ENCODE results near the gene GMDS. TPM values are rescaled to one million over a fixed set of nuclear protein-coding genes. Genes with fewer than 3 reads are reported as not detected.

The GMDS gene
- total and polyA plus RNA-seq, 2 of the 4 experiments (the other 2 are of a cell fraction), result 7.3 to 21.9 TPM

DNA sequence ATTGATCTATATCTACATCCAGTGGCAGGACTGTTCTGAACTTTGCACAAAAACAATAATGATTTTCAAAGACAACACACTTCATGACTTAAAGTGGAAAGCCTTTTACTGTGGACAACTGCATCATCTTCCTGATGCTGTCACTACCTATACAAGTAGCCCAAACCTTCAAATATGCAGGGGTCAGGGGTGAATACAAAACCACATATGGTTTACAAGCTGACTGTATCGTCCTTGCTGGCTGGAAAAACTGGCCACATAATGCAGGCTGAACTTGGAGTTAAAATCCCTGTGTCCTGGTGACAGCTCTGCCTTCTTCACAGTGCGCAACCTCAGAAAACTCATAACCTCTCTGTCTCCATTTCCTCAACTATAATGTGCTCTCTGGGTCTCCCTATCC lies 128.9 kb downstream of the GMDS start:
- no peak overlapping the region for H2BK20ac ChIP-seq (ENCODE audit: low read depth, low read length)
- no peaks in the 10 kb centered on the region for H3K27me3 ChIP-seq (ENCODE audit: control insufficient read depth, insufficient read depth, low read length)
- H2BK120ac ChIP-seq (ENCODE audit: low read depth, low read length), result no peak overlapping the region
- ATAC-seq (ENCODE audit: low read depth), result no peak
- no TSS peak for BruUV-seq (replicated peaks)
- no peak overlapping the region for H4K91ac ChIP-seq (ENCODE audit: insufficient read depth, low read depth, low read length)
- no peak overlapping the region for H3K9ac ChIP-seq (ENCODE audit: low read depth, low read length)
- peaks cover 2% of the 10 kb centered on the region; the same call in 1 of the 2 replicates for H3K4me1 ChIP-seq (ENCODE audit: control insufficient read depth, insufficient read depth, low read length)
- WGBS, 2 experiments (ENCODE audit: extremely low coverage in 2 of 2, insufficient read length in 1 of 2), result 60% methylated on average over 1 of the region's 2 CpGs; no CpG with 5 or more reads in 1 of the 2 experiments
- ChIA-PET POLR2A (ENCODE audit: unreplicated experiment) (no interaction called here), CTCF (interaction anchor here (0.5 kb wide), 1 partner anchor 300 kb away, joined by 3 read pairs; no protein-coding TSS in a partner anchor)
- no peak overlapping the region for H2BK15ac ChIP-seq (ENCODE audit: low read depth, low read length)
- no peak overlapping the region for H2AK5ac ChIP-seq (ENCODE audit: low read depth, low read length)
- H3K4me3 ChIP-seq (ENCODE audit: insufficient read depth, low read depth, low read length), result no peak overlapping the region
- no peaks in the 10 kb centered on the region for H4K20me1 ChIP-seq (ENCODE audit: insufficient read depth, low read length)
- H2AFZ ChIP-seq (replicated peaks; ENCODE audit: low read length, poor library complexity), result no peak overlapping the region
- no peak overlapping the region for H3K27ac ChIP-seq (ENCODE audit: insufficient read depth, low read length)
- intact Hi-C loops (cut with micrococcal nuclease), result loop anchor here (5.0 kb wide), 1 partner anchor 581 kb away; no protein-coding TSS in a partner anchor
- H3K36me3 ChIP-seq (ENCODE audit: control insufficient read depth, insufficient read depth, low read length), result no peaks in the 10 kb centered on the region
- H3K4me2 ChIP-seq (ENCODE audit: low read depth, low read length), result no peak overlapping the region
- no peaks in the 10 kb centered on the region for H3K9me3 ChIP-seq (ENCODE audit: control insufficient read depth, insufficient read depth, low read length)
- dilution Hi-C loops (cut with HindIII; ENCODE audit: low sequenced_read_pairs, unreplicated experiment), result no loop called here
- no peak overlapping the region for H4K8ac ChIP-seq (ENCODE audit: low read depth in 2 of 2, low read length in 2 of 2)
- no peaks in the 10 kb centered on the region for H3K79me1 ChIP-seq (ENCODE audit: low read depth in 1 of 2, low read length in 2 of 2)
- no peak overlapping the region for H3K56ac ChIP-seq (ENCODE audit: extremely low read depth, insufficient read depth, low read length)
- H2AK9ac ChIP-seq (replicated peaks; ENCODE audit: low read depth, low read length, poor library complexity), result no peak overlapping the region
- no peak overlapping the region for H3K18ac ChIP-seq (ENCODE audit: low read depth, low read length)
- DNase-seq, result peak; percentile 42
- in situ Hi-C loops (cut with MboI; ENCODE audit: low sequenced_read_pairs), result loop anchor here (25.0 kb wide), 1 partner anchor 521 kb away; no protein-coding TSS in a partner anchor
- no peak overlapping the region for H4K5ac ChIP-seq (ENCODE audit: low read depth, low read length)
- H3K14ac ChIP-seq (replicated peaks; ENCODE audit: low read depth, low read length), result no peak overlapping the region
- no peak overlapping the region for H3K23ac ChIP-seq (ENCODE audit: low read depth, low read length)
- no peak overlapping the region for H2BK5ac ChIP-seq (ENCODE audit: low read depth, low read length, poor library complexity, severe bottlenecking)
- peaks cover 5% of the 10 kb centered on the region; the same call in 1 of the 2 replicates for H3K9me1 ChIP-seq (ENCODE audit: insufficient read depth, low read length)
- TF ChIP-seq MAFK (IDR thresholded peaks at IDR 0.05; ENCODE audit: low read depth, low read length) (no peak), FOS (IDR thresholded peaks at IDR 0.05; ENCODE audit: low read depth, low read length) (no peak), SMC3 (IDR thresholded peaks at IDR 0.05; ENCODE audit: low read depth, low read length) (no peak), CHD1 (IDR thresholded peaks at IDR 0.05; ENCODE audit: low read depth, low read length) (no peak), BHLHE40 (IDR thresholded peaks at IDR 0.05; ENCODE audit: low read depth, low read length) (no peak), RCOR1 (IDR thresholded peaks at IDR 0.05; ENCODE audit: insufficient replicate concordance, low read length) (no peak), CEBPB (IDR thresholded peaks at IDR 0.05; ENCODE audit: low read depth, low read length) (no peak), MAZ (IDR thresholded peaks at IDR 0.05; ENCODE audit: borderline replicate concordance, low read depth, low read length) (no peak), MXI1 (IDR thresholded peaks at IDR 0.05; ENCODE audit: borderline replicate concordance, low read depth, low read length) (no peak), POLR2A (IDR thresholded peaks at IDR 0.05; ENCODE audit: low read depth, low read length) (no peak), NFE2L2 (IDR thresholded peaks at IDR 0.05; ENCODE audit: low read depth, low read length) (no peak), RAD21 (IDR thresholded peaks at IDR 0.05; ENCODE audit: low read length) (no peak), RFX5 (IDR thresholded peaks at IDR 0.05; ENCODE audit: low read depth, low read length) (no peak)
- TF ChIP-seq, protein P1, sequence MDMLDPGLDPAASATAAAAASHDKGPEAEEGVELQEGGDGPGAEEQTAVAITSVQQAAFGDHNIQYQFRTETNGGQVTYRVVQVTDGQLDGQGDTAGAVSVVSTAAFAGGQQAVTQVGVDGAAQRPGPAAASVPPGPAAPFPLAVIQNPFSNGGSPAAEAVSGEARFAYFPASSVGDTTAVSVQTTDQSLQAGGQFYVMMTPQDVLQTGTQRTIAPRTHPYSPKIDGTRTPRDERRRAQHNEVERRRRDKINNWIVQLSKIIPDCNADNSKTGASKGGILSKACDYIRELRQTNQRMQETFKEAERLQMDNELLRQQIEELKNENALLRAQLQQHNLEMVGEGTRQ (IDR thresholded peaks at IDR 0.05; ENCODE audit: low read depth, low read length), result no peak
- TF ChIP-seq, protein P2, sequence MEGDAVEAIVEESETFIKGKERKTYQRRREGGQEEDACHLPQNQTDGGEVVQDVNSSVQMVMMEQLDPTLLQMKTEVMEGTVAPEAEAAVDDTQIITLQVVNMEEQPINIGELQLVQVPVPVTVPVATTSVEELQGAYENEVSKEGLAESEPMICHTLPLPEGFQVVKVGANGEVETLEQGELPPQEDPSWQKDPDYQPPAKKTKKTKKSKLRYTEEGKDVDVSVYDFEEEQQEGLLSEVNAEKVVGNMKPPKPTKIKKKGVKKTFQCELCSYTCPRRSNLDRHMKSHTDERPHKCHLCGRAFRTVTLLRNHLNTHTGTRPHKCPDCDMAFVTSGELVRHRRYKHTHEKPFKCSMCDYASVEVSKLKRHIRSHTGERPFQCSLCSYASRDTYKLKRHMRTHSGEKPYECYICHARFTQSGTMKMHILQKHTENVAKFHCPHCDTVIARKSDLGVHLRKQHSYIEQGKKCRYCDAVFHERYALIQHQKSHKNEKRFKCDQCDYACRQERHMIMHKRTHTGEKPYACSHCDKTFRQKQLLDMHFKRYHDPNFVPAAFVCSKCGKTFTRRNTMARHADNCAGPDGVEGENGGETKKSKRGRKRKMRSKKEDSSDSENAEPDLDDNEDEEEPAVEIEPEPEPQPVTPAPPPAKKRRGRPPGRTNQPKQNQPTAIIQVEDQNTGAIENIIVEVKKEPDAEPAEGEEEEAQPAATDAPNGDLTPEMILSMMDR (conservative IDR thresholded peaks at IDR 0.05; ENCODE audit: low read depth, low read length), result no peak
- TF ChIP-seq, protein P3, sequence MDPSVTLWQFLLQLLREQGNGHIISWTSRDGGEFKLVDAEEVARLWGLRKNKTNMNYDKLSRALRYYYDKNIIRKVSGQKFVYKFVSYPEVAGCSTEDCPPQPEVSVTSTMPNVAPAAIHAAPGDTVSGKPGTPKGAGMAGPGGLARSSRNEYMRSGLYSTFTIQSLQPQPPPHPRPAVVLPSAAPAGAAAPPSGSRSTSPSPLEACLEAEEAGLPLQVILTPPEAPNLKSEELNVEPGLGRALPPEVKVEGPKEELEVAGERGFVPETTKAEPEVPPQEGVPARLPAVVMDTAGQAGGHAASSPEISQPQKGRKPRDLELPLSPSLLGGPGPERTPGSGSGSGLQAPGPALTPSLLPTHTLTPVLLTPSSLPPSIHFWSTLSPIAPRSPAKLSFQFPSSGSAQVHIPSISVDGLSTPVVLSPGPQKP (IDR thresholded peaks at IDR 0.05; ENCODE audit: borderline replicate concordance, low read depth, low read length), result no peak
- no peak overlapping the region for H3K4ac ChIP-seq (ENCODE audit: low read depth, low read length)
